ENCODE measurements around the gene TLX3. TPM values are rescaled to one million over a fixed set of nuclear protein-coding genes. Genes with fewer than 3 reads are reported as not detected.

Gene TLX3
- total and polyA plus RNA-seq, 2 experiments from 2014 or later, result 0.22 TPM; not detected in 1

DNA sequence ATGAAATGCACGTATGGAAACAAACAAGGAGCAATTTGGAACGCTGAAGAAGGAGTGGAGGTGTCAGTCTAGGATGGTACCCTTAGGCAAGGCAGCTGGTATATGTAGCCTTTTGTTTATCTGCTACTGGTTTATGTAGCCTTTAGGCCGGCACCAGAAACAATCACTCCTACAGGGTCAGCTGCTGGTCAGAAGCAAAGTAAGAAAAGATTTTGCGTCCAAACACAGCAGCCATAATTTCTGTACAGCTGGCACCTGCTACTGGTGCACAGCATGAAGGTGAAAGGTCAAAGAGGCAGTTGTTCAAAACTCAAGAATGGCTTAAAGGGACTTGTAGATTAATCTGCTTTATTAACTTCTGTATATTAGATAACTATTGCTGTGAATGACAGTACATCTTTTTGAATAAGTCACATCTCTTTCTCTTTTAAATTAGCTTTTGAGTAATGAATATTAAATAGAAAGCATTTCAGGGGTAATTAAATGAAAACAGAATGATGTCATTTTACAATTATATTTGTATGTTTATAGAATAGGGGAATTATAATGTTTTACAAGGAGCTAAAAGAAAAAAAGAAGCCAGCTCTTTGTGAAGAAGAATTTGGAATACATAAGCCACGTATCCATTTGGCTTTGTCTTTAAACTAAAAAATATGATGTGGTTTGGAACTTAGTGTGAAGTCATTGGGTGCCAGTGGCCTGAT lies 33.1 kb upstream of the TLX3 start:
- Histone ChIP-seq H3K36me3 (replicated peaks; ENCODE audit: insufficient read depth, low read depth) (no peaks in the 10 kb centered on the region), H3K27ac (no peak overlapping the region), H3K9me3 (ENCODE audit: low read depth) (no peaks in the 10 kb centered on the region), H3K4me1 (ENCODE audit: insufficient read depth) (no peaks in the 10 kb centered on the region), H4K20me1 (ENCODE audit: insufficient read depth, poor library complexity, severe bottlenecking) (no peaks in the 10 kb centered on the region), H3K27me3 (no peaks in the 10 kb centered on the region), H2AFZ (no peak overlapping the region), H3K9me2 (replicated peaks; ENCODE audit: insufficient read depth) (no peaks in the 10 kb centered on the region), H3K4me2 (no peak overlapping the region), H3K79me2 (no peaks in the 10 kb centered on the region), H3K4me3 (no peak overlapping the region)
- DNase-seq (ENCODE audit: low spot score), result no peak
- TF ChIP-seq EZH2 (IDR thresholded peaks at IDR 0.05; ENCODE audit: borderline replicate concordance) (no peak), EZH2phosphoT487 (IDR thresholded peaks at IDR 0.05; ENCODE audit: low read depth, severe bottlenecking, unreplicated experiment) (no peak)
- TF ChIP-seq, protein P1, sequence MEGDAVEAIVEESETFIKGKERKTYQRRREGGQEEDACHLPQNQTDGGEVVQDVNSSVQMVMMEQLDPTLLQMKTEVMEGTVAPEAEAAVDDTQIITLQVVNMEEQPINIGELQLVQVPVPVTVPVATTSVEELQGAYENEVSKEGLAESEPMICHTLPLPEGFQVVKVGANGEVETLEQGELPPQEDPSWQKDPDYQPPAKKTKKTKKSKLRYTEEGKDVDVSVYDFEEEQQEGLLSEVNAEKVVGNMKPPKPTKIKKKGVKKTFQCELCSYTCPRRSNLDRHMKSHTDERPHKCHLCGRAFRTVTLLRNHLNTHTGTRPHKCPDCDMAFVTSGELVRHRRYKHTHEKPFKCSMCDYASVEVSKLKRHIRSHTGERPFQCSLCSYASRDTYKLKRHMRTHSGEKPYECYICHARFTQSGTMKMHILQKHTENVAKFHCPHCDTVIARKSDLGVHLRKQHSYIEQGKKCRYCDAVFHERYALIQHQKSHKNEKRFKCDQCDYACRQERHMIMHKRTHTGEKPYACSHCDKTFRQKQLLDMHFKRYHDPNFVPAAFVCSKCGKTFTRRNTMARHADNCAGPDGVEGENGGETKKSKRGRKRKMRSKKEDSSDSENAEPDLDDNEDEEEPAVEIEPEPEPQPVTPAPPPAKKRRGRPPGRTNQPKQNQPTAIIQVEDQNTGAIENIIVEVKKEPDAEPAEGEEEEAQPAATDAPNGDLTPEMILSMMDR (IDR thresholded peaks at IDR 0.05; ENCODE audit: poor library complexity), result no peak
- 57% methylated on average over 5 of the region's 5 CpGs for WGBS (ENCODE audit: low lambda C conversion rate, missing lambda C conversion rate)

DNA sequence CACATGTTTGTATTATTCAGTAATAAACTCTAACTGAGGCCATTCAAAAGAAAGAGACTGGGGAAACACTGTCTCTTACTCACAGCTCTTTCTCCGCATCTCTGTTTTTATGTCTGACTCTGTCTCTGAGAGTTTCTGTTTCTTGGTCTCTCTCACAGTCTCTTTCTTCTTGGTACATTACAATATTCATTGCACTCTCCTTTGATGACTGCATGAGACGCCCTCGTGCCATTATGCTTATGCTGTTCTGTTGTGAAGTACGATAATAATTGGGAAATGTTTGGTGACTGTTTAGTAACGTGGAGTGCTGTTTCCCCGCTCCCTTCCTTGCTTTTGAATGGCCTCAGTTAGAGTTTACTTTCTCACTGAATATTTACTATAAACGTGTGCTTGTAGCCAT lies 25.3 kb upstream of the TLX3 start:
- Histone ChIP-seq H3K9me3 (ENCODE audit: low read depth) (no peaks in the 10 kb centered on the region), H3K4me2 (no peak overlapping the region), H3K9me2 (replicated peaks; ENCODE audit: insufficient read depth) (no peaks in the 10 kb centered on the region), H4K20me1 (ENCODE audit: insufficient read depth, poor library complexity, severe bottlenecking) (no peaks in the 10 kb centered on the region), H2AFZ (no peak overlapping the region), H3K4me1 (ENCODE audit: insufficient read depth) (no peaks in the 10 kb centered on the region), H3K27ac (no peak overlapping the region), H3K79me2 (no peaks in the 10 kb centered on the region), H3K27me3 (no peaks in the 10 kb centered on the region), H3K36me3 (replicated peaks; ENCODE audit: insufficient read depth, low read depth) (no peaks in the 10 kb centered on the region), H3K4me3 (no peak overlapping the region)
- no peak for TF ChIP-seq EZH2phosphoT487 (IDR thresholded peaks at IDR 0.05; ENCODE audit: low read depth, severe bottlenecking, unreplicated experiment)
- no peak for TF ChIP-seq EZH2 (IDR thresholded peaks at IDR 0.05; ENCODE audit: borderline replicate concordance)
- TF ChIP-seq, protein P1 (IDR thresholded peaks at IDR 0.05; ENCODE audit: poor library complexity), result no peak
- 80% methylated on average over 7 of the region's 7 CpGs for WGBS (ENCODE audit: low lambda C conversion rate, missing lambda C conversion rate)
- no peak for DNase-seq (ENCODE audit: low spot score)

DNA sequence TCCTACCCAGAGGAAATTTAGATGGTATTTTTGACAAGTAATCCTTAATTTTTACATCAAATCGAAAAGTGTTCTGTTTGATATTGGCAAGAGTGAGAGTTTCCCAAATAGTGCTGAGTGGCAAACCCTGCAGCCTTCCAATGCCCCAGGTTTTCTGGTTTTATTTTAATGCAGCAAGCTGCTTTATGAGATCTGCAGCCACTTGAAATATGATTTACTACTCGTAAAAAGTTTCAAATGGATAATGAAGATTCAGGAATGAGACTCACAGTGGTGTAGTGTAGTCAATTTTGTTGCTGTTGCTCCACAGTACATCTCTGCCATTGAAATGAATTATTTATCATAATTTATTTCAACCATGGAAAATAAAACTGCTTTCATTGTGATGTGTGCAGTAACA lies 23.6 kb upstream of the TLX3 start:
- no peaks in the 10 kb centered on the region for H3K9me3 ChIP-seq (ENCODE audit: low read depth)
- H3K27ac ChIP-seq, result no peak overlapping the region
- no peaks in the 10 kb centered on the region for H3K79me2 ChIP-seq
- H3K9me2 ChIP-seq (replicated peaks; ENCODE audit: insufficient read depth), result no peaks in the 10 kb centered on the region
- TF ChIP-seq EZH2phosphoT487 (IDR thresholded peaks at IDR 0.05; ENCODE audit: low read depth, severe bottlenecking, unreplicated experiment) (no peak), EZH2 (IDR thresholded peaks at IDR 0.05; ENCODE audit: borderline replicate concordance) (no peak)
- TF ChIP-seq, protein P1 (IDR thresholded peaks at IDR 0.05; ENCODE audit: poor library complexity), result no peak
- H3K4me2 ChIP-seq, result no peak overlapping the region
- H3K27me3 ChIP-seq, result no peaks in the 10 kb centered on the region
- WGBS (ENCODE audit: low lambda C conversion rate, missing lambda C conversion rate), result 90% methylated on average over 2 of the region's 2 CpGs
- DNase-seq (ENCODE audit: low spot score), result no peak
- no peak overlapping the region for H2AFZ ChIP-seq
- H3K4me1 ChIP-seq (ENCODE audit: insufficient read depth), result no peaks in the 10 kb centered on the region
- H3K4me3 ChIP-seq, result no peak overlapping the region
- no peaks in the 10 kb centered on the region for H4K20me1 ChIP-seq (ENCODE audit: insufficient read depth, poor library complexity, severe bottlenecking)
- no peaks in the 10 kb centered on the region for H3K36me3 ChIP-seq (replicated peaks; ENCODE audit: insufficient read depth, low read depth)
